Suppressor macrophage treated with lipopolysaccharide for 4 hours (primary cell): ENCODE measurements around the gene RNF144A.
A peak's percentile ranks its signal among the peaks of the same experiment; 100 is the strongest.
"Not testable (repeated sequence)": the region's sequence is repeated elsewhere in the genome, so short reads cannot be mapped to it uniquely, and the experiment has no call there.

Experiments
- DNase-seq: peaks from one replicate; pipeline ENCODE4 v3.0.0-alpha.2; 2020

Gene RNF144A

GRCh38 chr2:6977113-6977741, 60.0 kb downstream of the RNF144A start:
- DNase-seq: no peak

GRCh38 chr2:6977786-6978185, 60.6 kb downstream of the RNF144A start:
- no peak for DNase-seq

GRCh38 chr2:6978991-6979390, 61.8 kb downstream of the RNF144A start:
- no peak for DNase-seq

- no peak for DNase-seq
Measured at GRCh38 chr2:6982449-6982848, 65.2 kb downstream of the RNF144A start.

GRCh38 chr2:6982934-6983589, 65.8 kb downstream of the RNF144A start:
- DNase-seq: no peak

GRCh38 chr2:6986301-6986911, 69.2 kb downstream of the RNF144A start:
- DNase-seq: peak; percentile 31

GRCh38 chr2:6986912-6987361, 69.7 kb downstream of the RNF144A start:
- no peak for DNase-seq

GRCh38 chr2:6990871-6991270, 73.7 kb downstream of the RNF144A start:
- DNase-seq: no peak

GRCh38 chr2:6992794-6993228, 75.6 kb downstream of the RNF144A start:
- no peak for DNase-seq

- no peak for DNase-seq
Measured at GRCh38 chr2:6993229-6993640, 76.0 kb downstream of the RNF144A start.

GRCh38 chr2:6993936-6994335, 76.7 kb downstream of the RNF144A start:
- DNase-seq: no peak

- no peak for DNase-seq
Measured at GRCh38 chr2:6994536-6995128, 77.4 kb downstream of the RNF144A start.

- DNase-seq: no peak
Measured at GRCh38 chr2:6995391-6996097, 78.3 kb downstream of the RNF144A start.

GRCh38 chr2:6999211-6999877, 82.1 kb downstream of the RNF144A start:
- DNase-seq: no peak

- DNase-seq: not testable (repeated sequence)
Measured at GRCh38 chr2:7001395-7001794, 84.2 kb downstream of the RNF144A start.

- DNase-seq: no peak
Measured at GRCh38 chr2:7003895-7004294, 86.7 kb downstream of the RNF144A start.

- DNase-seq: peak; percentile 74
Measured at GRCh38 chr2:7004636-7005035, 87.4 kb downstream of the RNF144A start.

GRCh38 chr2:7007488-7007845, 90.3 kb downstream of the RNF144A start:
- no peak for DNase-seq

- DNase-seq: peak; percentile 71
Measured at GRCh38 chr2:7007846-7008741, 90.9 kb downstream of the RNF144A start.

- no peak for DNase-seq
Measured at GRCh38 chr2:7009207-7009911, 92.1 kb downstream of the RNF144A start.
